ENCODE measurements around the gene RSAD2.
"Not testable (repeated sequence)": the region's sequence is repeated elsewhere in the genome, so short reads cannot be mapped to it uniquely, and the experiment has no call there.

Gene RSAD2

GRCh38 chr2:6864231-6864754 is 13.3 kb upstream of the RSAD2 start:
- no peak for DNase-seq (ENCODE audit: low read depth in 2 of 2)

- DNase-seq (ENCODE audit: low read depth in 2 of 2): no peak
These were observed 12.6 kb upstream of the RSAD2 start for GRCh38 chr2:6864923-6865345.

GRCh38 chr2:6865346-6866274 is 12.0 kb upstream of the RSAD2 start, which contains the start of gene CMPK2:
Gene CMPK2 (minus strand): TSS chr2:6865907. CDS start chr2:6865696, 211 bp downstream.
- peak; percentile 55 to 64 for DNase-seq (ENCODE audit: low read depth in 2 of 2)

GRCh38 chr2:6866275-6866671 is 11.3 kb upstream of the RSAD2 start:
- DNase-seq (ENCODE audit: low read depth in 2 of 2): no peak

GRCh38 chr2:6866982-6867381 is 10.6 kb upstream of the RSAD2 start:
- no peak for DNase-seq (ENCODE audit: low read depth in 2 of 2)

GRCh38 chr2:6872394-6872793 is 5.2 kb upstream of the RSAD2 start:
- no peak for DNase-seq (ENCODE audit: low read depth in 2 of 2)

- DNase-seq (ENCODE audit: low read depth in 2 of 2): no peak
These were observed 3.5 kb upstream of the RSAD2 start for GRCh38 chr2:6874032-6874431.

GRCh38 chr2:6876309-6876708 is 1.3 kb upstream of the RSAD2 start:
- DNase-seq (ENCODE audit: low read depth in 2 of 2): no peak

- DNase-seq (ENCODE audit: low read depth in 2 of 2): no peak
These were observed 972 bp downstream of the RSAD2 start for GRCh38 chr2:6878549-6878948.

- no peak for DNase-seq (ENCODE audit: low read depth in 2 of 2)
These were observed 1.4 kb downstream of the RSAD2 start for GRCh38 chr2:6879011-6879410.

GRCh38 chr2:6880200-6880733 is 2.7 kb downstream of the RSAD2 start:
- no peak for DNase-seq (ENCODE audit: low read depth in 2 of 2)

- DNase-seq (ENCODE audit: low read depth in 2 of 2): no peak
These were observed 3.5 kb downstream of the RSAD2 start for GRCh38 chr2:6881046-6881445.

- no peak for DNase-seq (ENCODE audit: low read depth in 2 of 2)
These were observed 3.9 kb downstream of the RSAD2 start for GRCh38 chr2:6881516-6881915.

- no peak for DNase-seq (ENCODE audit: low read depth in 2 of 2)
These were observed 6.0 kb downstream of the RSAD2 start for GRCh38 chr2:6883448-6884122.

- DNase-seq (ENCODE audit: low read depth in 2 of 2): no peak
These were observed 8.0 kb downstream of the RSAD2 start for GRCh38 chr2:6885551-6885950.

- DNase-seq (ENCODE audit: low read depth in 2 of 2): no peak
These were observed 8.4 kb downstream of the RSAD2 start for GRCh38 chr2:6885968-6886367.

GRCh38 chr2:6887751-6888192 is 10.2 kb downstream of the RSAD2 start:
- no peak for DNase-seq (ENCODE audit: low read depth in 2 of 2)

GRCh38 chr2:6888724-6889123 is 11.1 kb downstream of the RSAD2 start:
- no peak for DNase-seq (ENCODE audit: low read depth in 2 of 2)

- DNase-seq (ENCODE audit: low read depth in 2 of 2): no peak
These were observed 16.4 kb downstream of the RSAD2 start for GRCh38 chr2:6893876-6894482.

GRCh38 chr2:6896930-6897759 is 19.6 kb downstream of the RSAD2 start:
- no peak for DNase-seq (ENCODE audit: low read depth in 2 of 2)

- not testable (repeated sequence) for DNase-seq (ENCODE audit: low read depth in 2 of 2)
These were observed 25.0 kb downstream of the RSAD2 start for GRCh38 chr2:6902581-6902980.

All from stimulated activated CD8-positive, alpha-beta memory T cell treated with anti-CD3 and anti-CD28 coated beads, Interleukin-2, amount 100 ng/mL, for 48 hours (primary cell).